ENCODE results near the gene RNF114. TPM values are rescaled to one million over a fixed set of nuclear protein-coding genes. Genes with fewer than 3 reads are reported as not detected.
A peak's percentile ranks its signal among the peaks of the same experiment; 100 is the strongest.

The RNF114 gene
- total RNA-seq, 1 donor from 2014 or later = 63.0 TPM

DNA sequence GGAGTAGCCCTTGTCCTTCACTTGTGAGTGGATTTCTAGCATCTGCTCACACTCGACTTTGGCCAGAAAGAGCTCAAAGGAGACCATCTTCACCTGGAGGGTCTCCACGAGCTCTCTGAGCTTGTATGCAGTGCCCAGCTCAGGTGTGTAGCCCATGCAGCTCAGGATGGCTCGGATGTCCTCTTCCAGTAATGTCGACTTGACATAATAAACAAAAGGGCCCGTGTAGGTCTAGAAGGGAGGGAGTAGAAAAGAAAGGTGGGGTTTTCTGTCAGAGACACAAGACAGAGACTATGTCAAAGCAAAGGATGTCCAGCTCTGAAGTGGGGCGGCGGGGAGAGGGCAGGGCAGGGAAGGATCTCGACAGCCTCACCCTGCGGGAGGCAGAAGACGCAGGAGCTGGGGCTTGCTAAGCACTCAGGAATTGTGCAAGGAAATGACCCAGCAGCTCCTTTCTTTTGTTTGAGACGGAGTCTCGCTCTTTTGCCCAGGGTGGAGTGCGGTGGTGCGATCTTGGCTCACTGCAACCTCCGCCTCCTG, 29.5 kb upstream of the RNF114 start:
- intact Hi-C loops (cut with DNase I) = no loop called here
- Histone ChIP-seq H3K4me3 (no peak overlapping the region), H3K27ac (no peak overlapping the region), H3K36me3 (peaks cover 76% of the 10 kb centered on the region), H3K27me3 (ENCODE audit: low read depth) (no peaks in the 10 kb centered on the region), H3K4me1 (peaks cover 14% of the 10 kb centered on the region), H3K9me3 (no peaks in the 10 kb centered on the region)
- no peak for DNase-seq
- no peak for ATAC-seq
- TF ChIP-seq, protein P1, sequence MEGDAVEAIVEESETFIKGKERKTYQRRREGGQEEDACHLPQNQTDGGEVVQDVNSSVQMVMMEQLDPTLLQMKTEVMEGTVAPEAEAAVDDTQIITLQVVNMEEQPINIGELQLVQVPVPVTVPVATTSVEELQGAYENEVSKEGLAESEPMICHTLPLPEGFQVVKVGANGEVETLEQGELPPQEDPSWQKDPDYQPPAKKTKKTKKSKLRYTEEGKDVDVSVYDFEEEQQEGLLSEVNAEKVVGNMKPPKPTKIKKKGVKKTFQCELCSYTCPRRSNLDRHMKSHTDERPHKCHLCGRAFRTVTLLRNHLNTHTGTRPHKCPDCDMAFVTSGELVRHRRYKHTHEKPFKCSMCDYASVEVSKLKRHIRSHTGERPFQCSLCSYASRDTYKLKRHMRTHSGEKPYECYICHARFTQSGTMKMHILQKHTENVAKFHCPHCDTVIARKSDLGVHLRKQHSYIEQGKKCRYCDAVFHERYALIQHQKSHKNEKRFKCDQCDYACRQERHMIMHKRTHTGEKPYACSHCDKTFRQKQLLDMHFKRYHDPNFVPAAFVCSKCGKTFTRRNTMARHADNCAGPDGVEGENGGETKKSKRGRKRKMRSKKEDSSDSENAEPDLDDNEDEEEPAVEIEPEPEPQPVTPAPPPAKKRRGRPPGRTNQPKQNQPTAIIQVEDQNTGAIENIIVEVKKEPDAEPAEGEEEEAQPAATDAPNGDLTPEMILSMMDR (IDR thresholded peaks at IDR 0.05) = no peak

DNA sequence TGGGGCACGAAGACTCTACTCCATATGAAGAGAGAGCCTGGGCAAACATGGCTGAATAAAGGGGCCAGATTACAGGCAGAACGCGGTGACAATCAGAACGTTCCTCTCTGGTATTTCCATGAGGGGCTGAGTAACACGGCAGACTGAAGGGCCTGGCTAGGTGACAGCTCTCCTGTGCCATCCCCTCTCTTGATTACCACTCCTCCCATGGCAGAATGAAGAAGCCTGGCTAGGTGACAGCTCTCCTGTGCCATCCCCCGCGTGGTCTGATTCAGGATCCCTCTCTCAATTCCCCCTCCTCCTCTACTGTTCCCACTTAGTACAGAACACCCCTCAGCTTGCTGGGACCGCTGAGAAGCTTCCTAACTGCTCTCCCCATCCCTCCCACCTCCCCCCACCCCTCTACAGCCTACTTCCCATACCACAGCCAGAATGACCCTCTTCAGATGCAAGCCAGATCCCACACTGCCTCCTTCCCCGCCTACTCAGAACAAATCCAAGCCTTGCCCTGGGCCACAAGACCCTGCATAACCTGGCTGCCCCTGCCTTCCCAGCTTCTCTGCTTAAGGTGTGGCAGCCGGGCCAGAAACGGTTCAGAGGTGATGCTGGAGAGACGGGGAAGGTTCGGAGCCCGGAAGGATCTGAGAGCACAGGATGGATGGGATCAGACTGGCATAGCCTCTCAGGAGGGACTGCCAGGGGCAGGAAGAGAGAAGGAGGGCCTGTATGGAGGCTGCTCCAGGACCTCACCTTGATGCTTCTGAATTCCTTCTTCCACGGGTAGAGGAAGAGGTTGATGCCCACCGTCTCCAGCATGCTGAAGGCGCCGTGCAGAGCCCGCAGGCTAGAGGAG, 28.6 kb upstream of the RNF114 start:
- intact Hi-C loops (cut with DNase I) = no loop called here
- Histone ChIP-seq H3K27ac (no peak overlapping the region), H3K9me3 (no peaks in the 10 kb centered on the region), H3K4me1 (peaks cover 20% of the 10 kb centered on the region), H3K4me3 (no peak overlapping the region), H3K27me3 (ENCODE audit: low read depth) (no peaks in the 10 kb centered on the region), H3K36me3 (peaks cover 72% of the 10 kb centered on the region)
- no peak for ATAC-seq
- no peak for DNase-seq
- TF ChIP-seq, protein P1 (IDR thresholded peaks at IDR 0.05) = no peak

DNA sequence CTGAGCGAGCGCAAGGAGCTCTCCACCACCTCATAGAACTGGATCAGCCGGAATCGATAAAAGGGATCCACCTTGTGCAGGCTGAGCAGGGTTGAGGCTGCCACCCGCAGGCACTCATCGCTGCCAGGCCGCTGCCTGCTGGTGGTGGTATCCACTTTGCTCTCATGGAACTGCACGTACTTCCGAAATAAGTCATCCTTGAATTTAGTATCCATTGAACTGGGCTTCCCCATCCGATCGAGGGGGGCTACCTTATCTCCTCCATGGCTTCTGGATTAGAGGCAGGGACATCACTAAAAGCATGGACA, 28.0 kb upstream of the RNF114 start:
- DNase-seq = no peak
- ATAC-seq = no peak
- intact Hi-C loops (cut with DNase I) = no loop called here
- H3K4me1 ChIP-seq = peaks cover 25% of the 10 kb centered on the region
- H3K27ac ChIP-seq = no peak overlapping the region
- no peak overlapping the region for H3K4me3 ChIP-seq
- H3K36me3 ChIP-seq = peaks cover 69% of the 10 kb centered on the region
- H3K9me3 ChIP-seq = no peaks in the 10 kb centered on the region
- TF ChIP-seq, protein P1 (IDR thresholded peaks at IDR 0.05) = no peak
- H3K27me3 ChIP-seq (ENCODE audit: low read depth) = no peaks in the 10 kb centered on the region

DNA sequence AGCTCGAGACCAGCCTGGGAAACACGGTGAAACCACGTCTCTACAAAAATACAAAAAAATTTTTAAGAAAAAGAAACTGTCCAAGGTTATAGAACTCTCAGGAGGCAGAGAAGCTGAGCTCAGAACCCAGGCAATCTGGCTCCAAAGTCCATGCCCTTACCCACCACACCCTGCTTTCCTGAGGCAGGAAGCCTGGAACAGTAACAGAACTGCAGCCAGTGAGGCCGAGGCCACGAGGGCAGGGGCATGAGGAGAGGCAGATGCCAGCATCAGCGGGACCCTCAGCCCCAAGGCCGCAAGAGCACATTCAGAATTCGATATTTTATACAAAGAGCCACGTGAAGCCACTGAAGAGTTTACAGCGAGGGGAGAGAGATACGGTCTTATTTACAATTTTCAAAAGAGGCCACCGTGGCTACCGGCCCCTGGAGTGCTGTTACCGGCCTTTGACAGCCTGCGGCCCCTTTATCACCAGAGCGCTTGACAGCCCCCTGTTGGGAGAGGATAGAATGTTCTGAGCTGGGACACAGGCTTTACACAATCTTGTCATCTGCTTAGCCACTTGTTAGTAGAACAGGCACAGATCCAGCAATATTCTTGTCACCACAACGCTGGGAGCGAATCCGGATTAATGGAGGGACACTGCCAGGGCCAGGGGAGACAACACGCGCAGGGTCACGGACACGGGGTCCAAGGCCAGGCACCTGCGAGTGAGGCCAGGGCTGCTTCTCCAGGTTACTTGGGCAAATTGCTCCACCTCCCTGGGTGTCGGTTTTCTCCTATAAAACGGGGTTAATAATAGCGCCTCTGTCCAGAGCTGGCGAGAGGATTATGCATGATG, 26.5 kb upstream of the RNF114 start:
- no peak for DNase-seq
- no peak for ATAC-seq
- Histone ChIP-seq H3K4me1 (peaks cover 40% of the 10 kb centered on the region), H3K36me3 (peaks cover 54% of the 10 kb centered on the region), H3K27me3 (ENCODE audit: low read depth) (no peaks in the 10 kb centered on the region), H3K9me3 (no peaks in the 10 kb centered on the region), H3K27ac (peak overlapping the region; percentile 62), H3K4me3 (no peak overlapping the region)
- TF ChIP-seq, protein P1 (IDR thresholded peaks at IDR 0.05) = peak; percentile 36
- intact Hi-C loops (cut with DNase I) = no loop called here

- Histone ChIP-seq H3K36me3 (peaks cover 48% of the 10 kb centered on the region), H3K27ac (peak overlapping the region; percentile 24), H3K4me3 (no peak overlapping the region), H3K27me3 (ENCODE audit: low read depth) (no peaks in the 10 kb centered on the region), H3K9me3 (no peaks in the 10 kb centered on the region), H3K4me1 (peaks cover 42% of the 10 kb centered on the region)
- no peak for DNase-seq
- TF ChIP-seq, protein P1 (IDR thresholded peaks at IDR 0.05) = no peak
- ATAC-seq = no peak
- intact Hi-C loops (cut with DNase I) = no loop called here
Measured at GRCh38 chr20:49910340-49910706, 25.9 kb upstream of the RNF114 start.

Measured in lower lobe of right lung (tissue), 2 donors.